ENCODE measurements around the gene MON2. TPM values are rescaled to one million over a fixed set of nuclear protein-coding genes. Genes with fewer than 3 reads are reported as not detected.

Gene MON2
- total and polyA plus RNA-seq, 2 of the 13 experiments (the other 11 are each of a cell fraction or from before 2014, with no cell fraction given): 10.5 to 24.8 TPM

DNA sequence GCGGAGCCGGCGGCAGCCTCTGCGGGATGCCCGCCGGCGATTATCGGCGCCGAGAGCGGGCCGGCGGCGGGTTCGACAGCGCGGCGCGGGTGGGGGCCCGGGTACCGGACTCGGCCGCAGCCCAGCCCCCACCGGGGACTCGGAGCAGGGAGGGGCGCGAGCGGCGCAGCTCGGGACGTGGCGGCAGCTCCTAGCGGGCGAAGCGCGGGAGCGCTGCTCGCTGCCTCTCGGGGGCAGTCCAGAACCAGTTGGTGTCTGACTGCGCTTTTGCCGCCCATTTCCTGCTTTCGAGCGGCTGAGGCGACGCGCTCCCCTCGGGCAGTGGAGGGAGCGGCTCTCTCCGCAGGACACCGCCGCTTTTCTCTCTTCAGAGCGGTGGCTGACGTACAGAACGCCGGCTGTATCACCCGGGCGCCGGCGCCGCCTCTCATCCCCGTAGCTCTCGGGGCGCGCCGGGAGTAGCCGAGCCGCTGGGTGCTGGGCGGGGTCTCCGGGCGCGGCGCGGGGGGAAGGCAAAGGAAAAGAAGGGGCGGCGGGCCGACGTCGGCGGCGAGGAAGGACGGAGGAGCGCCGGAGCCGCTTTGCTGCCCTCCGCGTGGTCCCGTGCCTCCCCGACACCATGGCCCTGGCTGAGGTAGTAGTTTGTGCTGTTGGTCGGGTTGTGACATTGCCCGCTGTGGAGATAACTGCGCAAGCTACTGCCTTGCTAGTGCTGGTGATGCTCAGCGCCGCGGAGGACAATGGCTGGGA, 136.6 kb downstream of the MON2 start (continued):
- TF ChIP-seq, protein P1, sequence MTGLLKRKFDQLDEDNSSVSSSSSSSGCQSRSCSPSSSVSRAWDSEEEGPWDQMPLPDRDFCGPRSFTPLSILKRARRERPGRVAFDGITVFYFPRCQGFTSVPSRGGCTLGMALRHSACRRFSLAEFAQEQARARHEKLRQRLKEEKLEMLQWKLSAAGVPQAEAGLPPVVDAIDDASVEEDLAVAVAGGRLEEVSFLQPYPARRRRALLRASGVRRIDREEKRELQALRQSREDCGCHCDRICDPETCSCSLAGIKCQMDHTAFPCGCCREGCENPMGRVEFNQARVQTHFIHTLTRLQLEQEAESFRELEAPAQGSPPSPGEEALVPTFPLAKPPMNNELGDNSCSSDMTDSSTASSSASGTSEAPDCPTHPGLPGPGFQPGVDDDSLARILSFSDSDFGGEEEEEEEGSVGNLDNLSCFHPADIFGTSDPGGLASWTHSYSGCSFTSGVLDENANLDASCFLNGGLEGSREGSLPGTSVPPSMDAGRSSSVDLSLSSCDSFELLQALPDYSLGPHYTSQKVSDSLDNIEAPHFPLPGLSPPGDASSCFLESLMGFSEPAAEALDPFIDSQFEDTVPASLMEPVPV (CRISPR knock-in tag; IDR thresholded peaks at IDR 0.05): 0 out of 2 replicates have a peak, but pooled peaks have one; percentile 26
- TF ChIP-seq, protein P2, sequence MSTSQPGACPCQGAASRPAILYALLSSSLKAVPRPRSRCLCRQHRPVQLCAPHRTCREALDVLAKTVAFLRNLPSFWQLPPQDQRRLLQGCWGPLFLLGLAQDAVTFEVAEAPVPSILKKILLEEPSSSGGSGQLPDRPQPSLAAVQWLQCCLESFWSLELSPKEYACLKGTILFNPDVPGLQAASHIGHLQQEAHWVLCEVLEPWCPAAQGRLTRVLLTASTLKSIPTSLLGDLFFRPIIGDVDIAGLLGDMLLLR (CRISPR knock-in tag; IDR thresholded peaks at IDR 0.05): no peak; the same call in none of the 2 replicates
- TF ChIP-seq ZNF557 (CRISPR knock-in tag; IDR thresholded peaks at IDR 0.05) (no peak), TAF1 (CRISPR knock-in tag; IDR thresholded peaks at IDR 0.05) (peak; percentile 66), POLR2AphosphoS5 (IDR thresholded peaks at IDR 0.05; ENCODE audit: low read depth, low read length) (no peak), RBFOX2 (IDR thresholded peaks at IDR 0.05; ENCODE audit: low read depth, low read length) (peak; percentile 95), ZNF10 (CRISPR knock-in tag; IDR thresholded peaks at IDR 0.05; ENCODE audit: borderline replicate concordance, low read depth) (no peak), EEA1 (CRISPR knock-in tag; IDR thresholded peaks at IDR 0.05; ENCODE audit: borderline replicate concordance) (0 out of 2 replicates have a peak, but pooled peaks have one; percentile 26), ZC3H4 (CRISPR knock-in tag; IDR thresholded peaks at IDR 0.05; ENCODE audit: borderline replicate concordance) (no peak), MAF1 (CRISPR knock-in tag; IDR thresholded peaks at IDR 0.05; ENCODE audit: borderline replicate concordance) (peak; percentile 49; the same call in 1 of the 2 replicates), TCF12 (IDR thresholded peaks at IDR 0.05) (no peak), TCF12 (CRISPR knock-in tag; IDR thresholded peaks at IDR 0.05) (peak; percentile 83), ZNF749 (CRISPR knock-in tag; IDR thresholded peaks at IDR 0.05; ENCODE audit: borderline replicate concordance) (no peak), ZFYVE20 (CRISPR knock-in tag; IDR thresholded peaks at IDR 0.05; ENCODE audit: borderline replicate concordance, low read depth) (no peak), ZNF792 (CRISPR knock-in tag; IDR thresholded peaks at IDR 0.05) (0 out of 2 replicates have a peak, but pooled peaks have one; percentile 21), KLF12 (CRISPR knock-in tag; IDR thresholded peaks at IDR 0.05; ENCODE audit: borderline replicate concordance) (no peak; the same call in 1 of the 2 replicates), ZIK1 (CRISPR knock-in tag; IDR thresholded peaks at IDR 0.05; ENCODE audit: borderline replicate concordance, low read depth) (0 out of 2 replicates have a peak, but pooled peaks have one; percentile 22), HNRNPL (IDR thresholded peaks at IDR 0.05; ENCODE audit: low read depth, low read length) (0 out of 2 replicates have a peak, but pooled peaks have one; percentile 26), ZNF841 (CRISPR knock-in tag; IDR thresholded peaks at IDR 0.05; ENCODE audit: borderline replicate concordance) (peak; percentile 86; the same call in 1 of the 2 replicates)
- TF ChIP-seq, protein P3, sequence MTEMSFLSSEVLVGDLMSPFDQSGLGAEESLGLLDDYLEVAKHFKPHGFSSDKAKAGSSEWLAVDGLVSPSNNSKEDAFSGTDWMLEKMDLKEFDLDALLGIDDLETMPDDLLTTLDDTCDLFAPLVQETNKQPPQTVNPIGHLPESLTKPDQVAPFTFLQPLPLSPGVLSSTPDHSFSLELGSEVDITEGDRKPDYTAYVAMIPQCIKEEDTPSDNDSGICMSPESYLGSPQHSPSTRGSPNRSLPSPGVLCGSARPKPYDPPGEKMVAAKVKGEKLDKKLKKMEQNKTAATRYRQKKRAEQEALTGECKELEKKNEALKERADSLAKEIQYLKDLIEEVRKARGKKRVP (CRISPR knock-in tag; IDR thresholded peaks at IDR 0.05): peak in 1 of 2 experiments; percentile 50; a peak in 1 of 4 replicates
- TF ChIP-seq, protein P4, sequence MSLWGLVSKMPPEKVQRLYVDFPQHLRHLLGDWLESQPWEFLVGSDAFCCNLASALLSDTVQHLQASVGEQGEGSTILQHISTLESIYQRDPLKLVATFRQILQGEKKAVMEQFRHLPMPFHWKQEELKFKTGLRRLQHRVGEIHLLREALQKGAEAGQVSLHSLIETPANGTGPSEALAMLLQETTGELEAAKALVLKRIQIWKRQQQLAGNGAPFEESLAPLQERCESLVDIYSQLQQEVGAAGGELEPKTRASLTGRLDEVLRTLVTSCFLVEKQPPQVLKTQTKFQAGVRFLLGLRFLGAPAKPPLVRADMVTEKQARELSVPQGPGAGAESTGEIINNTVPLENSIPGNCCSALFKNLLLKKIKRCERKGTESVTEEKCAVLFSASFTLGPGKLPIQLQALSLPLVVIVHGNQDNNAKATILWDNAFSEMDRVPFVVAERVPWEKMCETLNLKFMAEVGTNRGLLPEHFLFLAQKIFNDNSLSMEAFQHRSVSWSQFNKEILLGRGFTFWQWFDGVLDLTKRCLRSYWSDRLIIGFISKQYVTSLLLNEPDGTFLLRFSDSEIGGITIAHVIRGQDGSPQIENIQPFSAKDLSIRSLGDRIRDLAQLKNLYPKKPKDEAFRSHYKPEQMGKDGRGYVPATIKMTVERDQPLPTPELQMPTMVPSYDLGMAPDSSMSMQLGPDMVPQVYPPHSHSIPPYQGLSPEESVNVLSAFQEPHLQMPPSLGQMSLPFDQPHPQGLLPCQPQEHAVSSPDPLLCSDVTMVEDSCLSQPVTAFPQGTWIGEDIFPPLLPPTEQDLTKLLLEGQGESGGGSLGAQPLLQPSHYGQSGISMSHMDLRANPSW (CRISPR knock-in tag; IDR thresholded peaks at IDR 0.05; ENCODE audit: borderline replicate concordance): no peak
- TF ChIP-seq, protein P5, sequence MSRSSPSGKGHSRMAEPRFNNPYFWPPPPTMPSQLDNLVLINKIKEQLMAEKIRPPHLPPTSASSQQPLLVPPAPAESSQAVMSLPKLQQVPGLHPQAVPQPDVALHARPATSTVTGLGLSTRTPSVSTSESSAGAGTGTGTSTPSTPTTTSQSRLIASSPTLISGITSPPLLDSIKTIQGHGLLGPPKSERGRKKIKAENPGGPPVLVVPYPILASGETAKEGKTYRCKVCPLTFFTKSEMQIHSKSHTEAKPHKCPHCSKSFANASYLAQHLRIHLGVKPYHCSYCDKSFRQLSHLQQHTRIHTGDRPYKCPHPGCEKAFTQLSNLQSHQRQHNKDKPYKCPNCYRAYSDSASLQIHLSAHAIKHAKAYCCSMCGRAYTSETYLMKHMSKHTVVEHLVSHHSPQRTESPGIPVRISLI (CRISPR knock-in tag; IDR thresholded peaks at IDR 0.05; ENCODE audit: borderline replicate concordance): 0 out of 2 replicates have a peak, but pooled peaks have one; percentile 10
